Gastrocnemius medialis (tissue), 4 donors: ENCODE results near the gene TUBAL3. TPM values are rescaled to one million over a fixed set of nuclear protein-coding genes. Genes with fewer than 3 reads are reported as not detected.

Experiments
- ATAC-seq, 2 donors: fragments of 150-250 bp; one replicate each; pipeline ENCODE4 v1.9.1; 2016
- DNase-seq, 2 donors: peaks; one replicate each; pipeline ENCODE4 v3.0.0-alpha.2; 2019
- H3K27ac ChIP-seq, 4 donors: fragments of 200-600 bp; sonication (generic); 1 replicate in 1 of 4; 2 replicates in 3 of 4; pipeline ENCODE4 v1.5.1; 2016 to 2018; ENCODE audit warnings: mild to moderate bottlenecking in 2 of 4, moderate library complexity in 1 of 4
- H3K27me3 ChIP-seq, 3 donors: fragments of 200-600 bp; sonication (generic) in 2 of 3; 1 replicate in 1 of 3; 2 replicates in 2 of 3; pipeline versions ENCODE4 v1.5.1 to v1.6.0; 2016 to 2019; ENCODE audit warnings: mild to moderate bottlenecking in 1 of 3, moderate library complexity in 1 of 3
- H3K36me3 ChIP-seq, 2 donors: fragments of 200-600 bp; sonication (generic) in 1 of 2; one replicate each; pipeline ENCODE4 v1.5.1; 2017 to 2018
- H3K4me1 ChIP-seq, 2 donors: fragments of 200-600 bp; sonication (generic) in 1 of 2; one replicate each; pipeline ENCODE4 v1.5.1; 2016 to 2017; ENCODE audit warnings: mild to moderate bottlenecking in 2 of 2
- H3K4me3 ChIP-seq, 4 donors: fragments of 200-600 bp; sonication (generic) in 3 of 4; 1 replicate in 1 of 4; 2 replicates in 3 of 4; pipeline ENCODE4 v1.5.1; 2016 to 2019; ENCODE audit warnings: mild to moderate bottlenecking in 2 of 4
- H3K9me3 ChIP-seq, 3 donors: fragments of 200-600 bp; sonication (generic) in 2 of 3; 1 replicate in 1 of 3; 2 replicates in 2 of 3; pipeline ENCODE4 v1.5.1; 2016 to 2019
- CTCF ChIP-seq, 5 experiments: fragments of 450-650 bp in 3 of 5; fragments of 200-600 bp in 2 of 5; sonication (generic) in 2 of 5; IDR thresholded peaks in 4 of 5; conservative IDR thresholded peaks in 1 of 5; 1 replicate in 4 of 5; 2 replicates in 1 of 5; pipeline ENCODE4 v1.5.1; 2016 to 2019; ENCODE audit warnings: antibody characterized with exemption in 5 of 5, mild to moderate bottlenecking in 3 of 5, moderate library complexity in 3 of 5
- POLR2A ChIP-seq, 2 donors: fragments of 450-650 bp; IDR thresholded peaks; one replicate each; pipeline ENCODE4 v1.6.1; 2017; ENCODE audit warnings: antibody characterized with exemption in 2 of 2, mild to moderate bottlenecking in 2 of 2, moderate library complexity in 2 of 2
- in situ Hi-C, 4 donors: fragments of 200-750 bp; cut with MboI; loops; one replicate each; pipeline versions ENCODE4 v1.15.0 to v1.8.0; 2017; ENCODE audit warnings: low sequenced_read_pairs in 4 of 4
- intact Hi-C: fragments of 100-400 bp; cut with DNase I; formaldehyde crosslinking; loops from one replicate; pipeline ENCODE4 v1.15.1; 2023; ENCODE audit warnings: low total_unique reads
- total RNA-seq, 4 donors: library from RNA; depleted of rRNA; stranded (reverse); fragments of >200 nt; gene quantifications; one replicate each; pipeline versions ENCODE4 v1.1.0 to v1.2.3, GENCODE V29; 2016

The TUBAL3 gene
- total RNA-seq, 4 donors from 2014 or later, result 0.18 TPM; not detected in 3

DNA sequence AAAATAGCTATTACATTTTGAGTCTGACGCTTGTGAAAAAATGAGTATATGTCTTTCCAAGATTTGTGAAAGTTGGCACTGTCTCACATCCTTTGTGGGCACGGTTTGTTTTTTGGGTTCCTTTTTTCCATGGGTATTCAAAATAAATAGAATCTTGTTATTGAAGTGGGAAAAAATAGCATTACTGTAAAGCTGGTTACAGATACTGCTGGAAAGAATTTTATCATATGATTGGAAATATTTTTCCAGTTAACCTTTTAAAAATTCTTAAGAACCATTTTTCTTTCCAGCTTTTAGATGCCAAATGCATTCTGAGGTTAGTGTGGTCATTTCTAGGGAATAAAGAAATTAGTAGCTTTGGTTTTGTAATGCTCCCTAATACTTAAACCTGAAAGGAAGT lies 19.1 kb upstream of the TUBAL3 start:
- DNase-seq, result no peak
- H3K9me3 ChIP-seq, result no peaks in the 10 kb centered on the region
- ATAC-seq, result no peak
- H3K36me3 ChIP-seq, result no peaks in the 10 kb centered on the region
- H3K27me3 ChIP-seq, result no peaks in the 10 kb centered on the region
- in situ Hi-C loops, result no loop called here
- intact Hi-C loops, result no loop called here
- TF ChIP-seq POLR2A (IDR thresholded peaks at IDR 0.05) (no peak), CTCF (IDR thresholded peaks at IDR 0.05 in 4 of 5, conservative IDR thresholded peaks at IDR 0.05 in 1 of 5) (no peak)
- no peak overlapping the region for H3K4me3 ChIP-seq
- no peak overlapping the region for H3K27ac ChIP-seq
- peaks cover 3 to 5% of the 10 kb centered on the region in 2 donors for H3K4me1 ChIP-seq

GRCh38 chr10:5419466-5420094 lies 15.0 kb upstream of the TUBAL3 start:
- TF ChIP-seq POLR2A (IDR thresholded peaks at IDR 0.05) (no peak), CTCF (IDR thresholded peaks at IDR 0.05 in 4 of 5, conservative IDR thresholded peaks at IDR 0.05 in 1 of 5) (no peak)
- no peaks in the 10 kb centered on the region for H3K27me3 ChIP-seq
- no peak overlapping the region for H3K4me3 ChIP-seq
- in situ Hi-C loops (no loop called here), intact Hi-C loops (no loop called here)
- H3K27ac ChIP-seq, result no peak overlapping the region
- H3K36me3 ChIP-seq, result no peaks in the 10 kb centered on the region
- DNase-seq, result no peak
- no peaks in the 10 kb centered on the region for H3K9me3 ChIP-seq
- H3K4me1 ChIP-seq, result peaks cover 26 to 27% of the 10 kb centered on the region in 2 donors
- no peak for ATAC-seq

DNA sequence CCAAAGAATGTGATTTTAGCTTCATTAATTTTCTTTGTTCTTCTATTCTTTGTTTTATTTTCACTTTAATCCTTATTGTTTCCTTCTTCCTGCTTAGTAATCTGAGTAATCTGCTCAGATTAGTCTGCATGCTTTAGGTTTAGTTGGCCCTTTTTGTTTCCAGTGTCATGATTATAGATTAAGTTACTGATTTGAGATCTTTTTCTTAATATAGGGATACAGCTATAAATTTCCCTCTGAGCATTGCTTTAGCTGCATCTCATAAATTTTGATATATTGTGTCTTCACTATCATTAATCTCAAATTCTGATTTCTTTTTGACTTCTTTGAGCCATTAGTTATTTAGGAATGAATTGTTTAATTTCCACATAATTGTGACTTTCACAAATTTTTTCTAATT lies 14.0 kb upstream of the TUBAL3 start:
- H3K27ac ChIP-seq, result no peak overlapping the region
- TF ChIP-seq POLR2A (IDR thresholded peaks at IDR 0.05), result no peak
- TF ChIP-seq CTCF (IDR thresholded peaks at IDR 0.05 in 4 of 5, conservative IDR thresholded peaks at IDR 0.05 in 1 of 5), result no peak
- H3K4me1 ChIP-seq, result peaks cover 36% of the 10 kb centered on the region in 2 donors
- H3K9me3 ChIP-seq, result no peaks in the 10 kb centered on the region
- H3K36me3 ChIP-seq, result no peaks in the 10 kb centered on the region
- H3K4me3 ChIP-seq, result no peak overlapping the region
- DNase-seq, result no peak
- intact Hi-C loops, result no loop called here
- in situ Hi-C loops, result no loop called here
- no peak for ATAC-seq
- no peaks in the 10 kb centered on the region for H3K27me3 ChIP-seq

DNA sequence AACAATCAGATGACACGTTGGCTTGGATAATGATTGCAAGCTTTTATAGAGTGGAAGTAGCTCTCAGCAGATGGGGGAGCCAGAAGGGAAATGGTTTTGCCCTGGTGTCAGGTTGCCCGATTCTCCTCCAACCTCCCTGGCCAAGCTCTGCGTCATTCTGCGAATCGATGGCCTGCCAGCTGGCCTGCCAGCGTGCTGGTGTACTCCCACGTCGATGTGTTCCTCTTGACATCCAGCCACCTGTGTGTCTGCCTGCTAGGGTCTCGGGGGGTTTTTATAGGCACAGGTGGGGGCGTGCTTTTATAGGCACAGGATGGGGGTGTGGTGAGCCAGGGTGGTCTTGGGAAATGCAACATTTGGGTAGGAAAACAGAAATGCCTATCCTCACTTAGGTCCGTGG lies 12.4 kb upstream of the TUBAL3 start:
- Histone ChIP-seq H3K36me3 (no peaks in the 10 kb centered on the region), H3K27me3 (no peaks in the 10 kb centered on the region), H3K4me3 (peak overlapping the region in 2 of 4 donors; percentile 4 to 12), H3K27ac (peak overlapping the region; percentile 78 to 86 (median 84)), H3K9me3 (no peaks in the 10 kb centered on the region), H3K4me1 (peaks cover 38 to 42% of the 10 kb centered on the region in 2 donors)
- in situ Hi-C loops, result no loop called here
- ATAC-seq, result peak; percentile 64 to 77
- DNase-seq, result peak; percentile 74 to 91
- TF ChIP-seq POLR2A (IDR thresholded peaks at IDR 0.05) (no peak), CTCF (IDR thresholded peaks at IDR 0.05 in 4 of 5, conservative IDR thresholded peaks at IDR 0.05 in 1 of 5) (no peak)
- intact Hi-C loops, result no loop called here
